Heart right ventricle (tissue), 16 donors: ENCODE results near the gene FANCM. TPM values are rescaled to one million over a fixed set of nuclear protein-coding genes. Genes with fewer than 3 reads are reported as not detected.

ENCODE experiments used
- ATAC-seq, 8 donors: fragments of 200-7000 bp; cut with Tn5 transposase; one replicate each; pipeline ENCODE4 v1.9.1; 2020; ENCODE audit warnings: mild to moderate bottlenecking in 8 of 8, moderate library complexity in 8 of 8, moderate number of reproducible peaks in 1 of 8
- DNase-seq, 2 donors: peaks; one replicate each; pipeline ENCODE4 v3.0.0-alpha.2; 2020
- H3K27ac ChIP-seq, 10 donors: fragments of 200-600 bp; sonication (generic) in 2 of 10; one replicate each; pipeline versions ENCODE4 v1.5.0 to v1.8.0; 2020 to 2022; ENCODE audit warnings: mild to moderate bottlenecking in 3 of 10
- H3K27me3 ChIP-seq, 7 donors: fragments of 200-600 bp; one replicate each; pipeline ENCODE4 v1.8.0; 2021 to 2022; ENCODE audit warnings: mild to moderate bottlenecking in 2 of 7
- H3K36me3 ChIP-seq, 9 donors: fragments of 200-600 bp; sonication (generic) in 1 of 9; one replicate each; pipeline versions ENCODE4 v1.5.0 to v1.8.0; 2020 to 2022; ENCODE audit warnings: mild to moderate bottlenecking in 2 of 9
- H3K4me1 ChIP-seq, 9 donors: fragments of 200-600 bp; sonication (generic) in 1 of 9; one replicate each; pipeline versions ENCODE4 v1.5.0 to v1.8.0; 2020 to 2022; ENCODE audit warnings: mild to moderate bottlenecking in 4 of 9
- H3K4me3 ChIP-seq, 10 donors: fragments of 200-600 bp; sonication (generic) in 2 of 10; one replicate each; pipeline versions ENCODE4 v1.5.0 to v1.8.0; 2020 to 2022; ENCODE audit warnings: mild to moderate bottlenecking in 7 of 10, moderate library complexity in 2 of 10
- H3K9me3 ChIP-seq, 11 donors: fragments of 200-600 bp in 10 of 11; sonication (generic) in 2 of 11; one replicate each; pipeline versions ENCODE4 v1.5.0 to v1.8.0; 2013 to 2022; ENCODE audit warnings: mild to moderate bottlenecking in 2 of 11, control low read depth in 1 of 11, moderate library complexity in 1 of 11
- CTCF ChIP-seq, 9 donors: fragments of 200-600 bp; sonication (generic) in 2 of 9; IDR thresholded peaks; one replicate each; pipeline versions ENCODE4 v1.5.0 to v1.8.0; 2021 to 2022; ENCODE audit warnings: antibody characterized with exemption in 9 of 9, mild to moderate bottlenecking in 5 of 9, moderate library complexity in 1 of 9
- WGBS, 2 donors: extraction: QIAGEN DNeasy Blood & Tissue Kit; methylation state at CpG; one replicate each; pipeline ENCODE4 v1.1.7; 2013; ENCODE audit warnings: inconsistent platforms in 1 of 2; 5-methylcytosine and 5-hydroxymethylcytosine counted together
- intact Hi-C, 10 donors: fragments of 100-400 bp; cut with DNase I; formaldehyde crosslinking; loops; one replicate each; pipeline versions ENCODE4 v1.11.1 to v1.14.2; 2022
- polyA plus RNA-seq, 2 donors: library from polyadenylated mRNA; stranded (reverse); fragments of 200-250 nt; gene quantifications; one replicate each; pipeline ENCODE4 v1.2.3, GENCODE V29; 2013
- total RNA-seq, 10 donors: library from RNA; stranded (reverse); fragmentation: NEBNext Ultra II Directional in 3 of 10; extraction: Animal tissue kit (Norgen Biotek cat#: 25700) in 3 of 10; gene quantifications; one replicate each; pipeline versions ENCODE4 v1.2.1 to v1.2.4, GENCODE V29; 2021 to 2023
- donor health status: Arrhythmogenic right ventricular cardiomyopathy.
- donor health status: ischemic (EF 13 %, LVEDD 7.1; RV severe dilation, severe dysfunction).
- donor health status: healthy with polysubstance abuse.
- donor health status: DM: no; HTN: yes; CAD: no.
- donor health status: DM: no; HTN: no; CAD: no.
- donor health status: ischemic (EF 25% LVEDD 6.9; RV normal size, moderate dysfunction).
- donor health status: ischemic (EF 25% LVEDD 5.7; RV mildly dilated, moderate dysfunction).
- donor health status: healthy.
- donor health status: DM: yes; HTN: yes; CAD: no.
- donor health status: Ischemic cardiomyopathy.
- donor health status: ischemic (EF 35%, LVEDD 5.7; RV mildly dilated, moderate dysfunction).
- donor health status: nonischemic (EF 11% LVEDD 7.7; RV severe dilation, severe dysfunction).
- donor health status: DM: yes; HTN: yes; CAD: no.
- donor health status: PGD.
- donor health status: ischemic (EF 29% LVEDD 5.4; RV normal size, mild dysfunction).
- donor health status: nonischemic (EF 23%, LVEDD 6.1; RV moderate dilation, normal function).

The FANCM gene
- total and polyA plus RNA-seq, 12 donors = 0.96 to 6.2 (median 3.7) TPM

- no peaks in the 10 kb centered on the region for H3K27me3 ChIP-seq
- no peaks in the 10 kb centered on the region for H3K4me1 ChIP-seq
- no peak overlapping the region for H3K27ac ChIP-seq
- no peaks in the 10 kb centered on the region for H3K9me3 ChIP-seq
- 91 to 92% methylated on average over 6 of the region's 6 CpGs for WGBS, 2 donors
- intact Hi-C loops = no loop called here
- H3K36me3 ChIP-seq = peaks cover 0 to 100% (median 82%) of the 10 kb centered on the region in 9 donors
- no peak for ATAC-seq
- H3K4me3 ChIP-seq = no peak overlapping the region
- DNase-seq = no peak
- no peak for TF ChIP-seq CTCF (IDR thresholded peaks at IDR 0.05)
These were observed 22.6 kb upstream of the FANCM start for GRCh38 chr14:45112896-45113781.

GRCh38 chr14:45114327-45114726 is 21.4 kb upstream of the FANCM start:
- Histone ChIP-seq H3K4me1 (no peaks in the 10 kb centered on the region), H3K27me3 (no peaks in the 10 kb centered on the region), H3K27ac (no peak overlapping the region), H3K4me3 (no peak overlapping the region), H3K9me3 (no peaks in the 10 kb centered on the region), H3K36me3 (peaks cover 0 to 100% (median 82%) of the 10 kb centered on the region in 9 donors)
- DNase-seq (no peak), ATAC-seq (no peak)
- 82 to 87% methylated on average over 3 of the region's 3 CpGs for WGBS, 2 donors
- no peak for TF ChIP-seq CTCF (IDR thresholded peaks at IDR 0.05)
- intact Hi-C loops = no loop called here

- H3K27ac ChIP-seq = no peak overlapping the region
- H3K9me3 ChIP-seq = no peaks in the 10 kb centered on the region
- ATAC-seq (no peak), DNase-seq (no peak)
- no peak overlapping the region for H3K4me3 ChIP-seq
- no peak for TF ChIP-seq CTCF (IDR thresholded peaks at IDR 0.05)
- intact Hi-C loops = no loop called here
- 91 to 92% methylated on average over 6 of the region's 6 CpGs for WGBS, 2 donors
- peaks cover 0 to 100% (median 71%) of the 10 kb centered on the region in 9 donors for H3K36me3 ChIP-seq
- no peaks in the 10 kb centered on the region for H3K27me3 ChIP-seq
- no peaks in the 10 kb centered on the region for H3K4me1 ChIP-seq
These were observed 17.1 kb upstream of the FANCM start for GRCh38 chr14:45118594-45118993.

GRCh38 chr14:45120096-45120495 is 15.6 kb upstream of the FANCM start:
- Histone ChIP-seq H3K27me3 (no peaks in the 10 kb centered on the region), H3K4me1 (peaks cover 0 to 3% (median 0%) of the 10 kb centered on the region in 9 donors), H3K4me3 (no peak overlapping the region), H3K9me3 (no peaks in the 10 kb centered on the region), H3K27ac (no peak overlapping the region), H3K36me3 (peaks cover 0 to 100% (median 64%) of the 10 kb centered on the region in 9 donors)
- 82 to 87% methylated on average over 1 of the region's 1 CpG for WGBS, 2 donors
- ATAC-seq (no peak), DNase-seq (no peak)
- intact Hi-C loops = no loop called here
- no peak for TF ChIP-seq CTCF (IDR thresholded peaks at IDR 0.05)
